ENCODE data around the gene ZNF574.
"Not testable (repeated sequence)": the region's sequence is repeated elsewhere in the genome, so short reads cannot be mapped to it uniquely, and the experiment has no call there.

ZNF574 gene, protein sequence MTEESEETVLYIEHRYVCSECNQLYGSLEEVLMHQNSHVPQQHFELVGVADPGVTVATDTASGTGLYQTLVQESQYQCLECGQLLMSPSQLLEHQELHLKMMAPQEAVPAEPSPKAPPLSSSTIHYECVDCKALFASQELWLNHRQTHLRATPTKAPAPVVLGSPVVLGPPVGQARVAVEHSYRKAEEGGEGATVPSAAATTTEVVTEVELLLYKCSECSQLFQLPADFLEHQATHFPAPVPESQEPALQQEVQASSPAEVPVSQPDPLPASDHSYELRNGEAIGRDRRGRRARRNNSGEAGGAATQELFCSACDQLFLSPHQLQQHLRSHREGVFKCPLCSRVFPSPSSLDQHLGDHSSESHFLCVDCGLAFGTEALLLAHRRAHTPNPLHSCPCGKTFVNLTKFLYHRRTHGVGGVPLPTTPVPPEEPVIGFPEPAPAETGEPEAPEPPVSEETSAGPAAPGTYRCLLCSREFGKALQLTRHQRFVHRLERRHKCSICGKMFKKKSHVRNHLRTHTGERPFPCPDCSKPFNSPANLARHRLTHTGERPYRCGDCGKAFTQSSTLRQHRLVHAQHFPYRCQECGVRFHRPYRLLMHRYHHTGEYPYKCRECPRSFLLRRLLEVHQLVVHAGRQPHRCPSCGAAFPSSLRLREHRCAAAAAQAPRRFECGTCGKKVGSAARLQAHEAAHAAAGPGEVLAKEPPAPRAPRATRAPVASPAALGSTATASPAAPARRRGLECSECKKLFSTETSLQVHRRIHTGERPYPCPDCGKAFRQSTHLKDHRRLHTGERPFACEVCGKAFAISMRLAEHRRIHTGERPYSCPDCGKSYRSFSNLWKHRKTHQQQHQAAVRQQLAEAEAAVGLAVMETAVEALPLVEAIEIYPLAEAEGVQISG

DNA sequence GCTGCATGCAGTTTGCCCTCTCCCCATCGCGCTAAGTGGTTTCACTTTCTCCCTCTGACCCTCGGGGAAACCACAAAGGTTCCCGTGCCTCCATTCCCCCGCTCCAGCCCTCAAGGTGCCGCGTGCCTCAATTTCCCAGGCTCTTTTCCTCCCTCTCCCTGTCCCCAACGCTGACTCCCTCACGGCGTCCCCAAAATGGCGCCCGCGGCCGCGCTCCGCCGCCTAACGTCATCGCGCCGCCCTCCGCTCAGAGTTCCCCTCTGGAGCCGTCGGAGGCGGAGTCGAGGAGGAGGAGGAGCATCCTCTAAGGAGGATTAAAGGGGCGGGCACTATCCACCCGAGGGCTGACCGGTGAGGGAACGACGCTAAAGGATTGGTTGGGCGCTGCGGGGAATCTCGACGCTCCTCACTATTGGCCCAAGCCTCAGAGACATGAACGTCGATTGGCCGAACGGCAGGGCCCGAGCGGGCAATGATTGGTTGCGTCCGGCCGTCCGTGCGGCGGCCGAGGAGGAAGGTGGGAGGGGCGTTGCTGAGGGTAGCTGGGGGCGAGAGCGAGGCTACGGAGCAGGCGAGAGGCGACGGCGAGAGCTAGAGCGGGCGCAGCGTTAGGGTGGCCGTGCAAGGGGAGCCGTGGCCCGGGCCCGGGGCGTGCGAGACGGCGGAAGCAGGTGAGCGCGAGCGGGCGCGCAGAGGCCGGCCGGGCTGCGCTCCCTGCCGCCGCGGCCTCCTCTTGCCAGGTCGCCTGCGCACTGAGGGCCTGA, at the start of gene ZNF574:
ZNF574 (plus strand) TSS at position 551 of the 764 bp plus-strand sequence. CDS start 2,441 bp downstream, outside the sequence.
- peak; percentile 98 for DNase-seq

DNA sequence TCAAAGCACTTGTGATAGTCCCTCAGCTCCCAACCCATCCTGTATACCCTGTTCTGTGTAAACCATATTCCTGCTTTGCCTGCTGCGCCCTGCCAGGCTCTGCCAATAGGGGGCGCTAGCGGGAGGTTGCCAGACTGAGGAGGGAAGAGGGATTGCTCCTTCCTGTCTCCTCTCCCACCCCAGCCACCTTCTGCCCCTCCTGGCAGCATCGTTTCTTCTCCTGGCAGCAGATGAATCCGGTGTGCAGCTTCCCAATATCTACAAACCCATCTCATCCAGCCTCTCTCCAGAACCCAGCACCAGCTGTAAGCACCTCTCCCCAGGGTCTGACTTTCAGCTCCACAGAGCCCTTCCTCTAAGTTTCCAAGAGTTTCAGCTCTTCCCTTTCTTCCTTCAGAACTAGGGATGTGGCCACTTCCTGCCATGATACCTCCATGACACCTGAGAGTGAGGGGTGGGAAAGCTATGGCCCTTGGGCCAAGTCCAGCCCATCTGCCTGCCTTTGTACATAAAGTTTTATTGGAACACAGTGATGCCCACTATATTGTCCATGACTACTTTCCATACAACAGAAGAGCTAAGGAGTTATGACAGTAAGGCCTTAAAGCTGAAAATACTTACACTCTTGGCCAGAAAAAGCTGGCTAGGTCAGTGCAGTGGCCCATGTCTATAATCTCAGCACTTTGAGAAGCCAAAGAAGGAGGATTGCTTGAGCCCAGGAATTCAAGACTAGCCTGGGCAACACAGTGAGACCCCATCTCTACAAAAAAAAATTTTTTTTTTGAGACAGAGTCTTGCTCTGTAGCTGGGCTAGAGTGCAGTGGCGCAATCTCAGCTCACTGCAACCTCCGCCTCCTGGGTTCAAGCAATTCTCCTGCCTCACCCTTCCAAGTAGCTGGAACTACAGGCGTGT, 47.4 kb upstream of the ZNF574 start:
- no peak for DNase-seq

DNA sequence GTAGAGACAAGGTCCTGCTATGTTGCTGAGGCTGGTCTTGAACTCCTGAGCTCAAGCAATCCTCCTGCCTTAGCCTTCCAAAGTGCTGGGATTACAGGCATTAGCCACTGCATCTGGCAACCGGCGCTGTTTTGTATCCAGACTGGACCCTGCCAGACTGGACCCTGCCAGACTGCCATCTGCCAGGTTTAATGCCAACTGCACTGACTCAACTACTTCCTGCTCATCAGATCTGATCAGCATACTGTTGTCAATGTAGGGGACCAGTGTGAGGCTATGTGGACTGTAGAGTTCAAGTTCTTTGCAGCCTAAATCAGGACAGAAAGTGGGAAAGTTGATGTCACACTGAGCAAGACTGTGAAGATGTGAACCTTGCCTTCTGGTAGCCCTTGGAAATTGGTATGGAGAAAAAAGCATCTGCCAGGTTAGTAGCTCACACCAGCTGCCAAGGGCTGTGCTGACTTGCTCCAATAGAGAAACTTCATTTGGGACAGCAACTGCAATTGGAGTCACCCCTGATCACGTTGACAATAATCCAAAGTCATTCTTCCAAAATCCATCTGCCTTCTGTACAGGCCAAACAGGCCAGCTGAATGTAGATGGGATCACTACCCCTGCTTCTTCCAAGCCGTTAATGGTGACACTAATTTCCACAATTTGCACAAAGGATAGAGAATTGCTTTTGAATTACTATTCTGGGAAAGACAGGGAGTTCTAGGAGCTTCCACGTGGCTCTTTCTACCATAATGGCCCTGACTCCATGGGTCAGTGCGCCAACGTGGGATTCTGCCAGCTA, 45.1 kb upstream of the ZNF574 start:
- peak; percentile 37 for DNase-seq

DNA sequence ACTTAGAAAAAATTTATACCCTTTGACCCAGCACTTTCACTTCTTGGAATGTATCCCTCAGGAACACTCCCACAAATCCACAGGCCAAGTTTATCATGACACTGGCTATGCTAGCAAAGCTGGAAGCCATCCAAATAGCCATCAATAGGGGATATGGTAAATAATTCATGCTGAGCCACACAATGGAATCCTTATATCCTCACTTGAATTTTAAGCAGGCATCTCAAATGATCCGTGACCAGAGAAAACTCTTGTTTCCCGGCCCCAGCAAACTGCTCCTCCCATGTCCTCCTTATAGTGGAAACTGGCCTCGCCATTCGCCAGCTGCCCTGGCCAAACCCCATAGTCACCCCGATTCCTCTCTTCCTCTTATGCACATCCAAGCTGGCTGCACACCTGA, 43.5 kb upstream of the ZNF574 start:
- peak; percentile 37 for DNase-seq

DNA sequence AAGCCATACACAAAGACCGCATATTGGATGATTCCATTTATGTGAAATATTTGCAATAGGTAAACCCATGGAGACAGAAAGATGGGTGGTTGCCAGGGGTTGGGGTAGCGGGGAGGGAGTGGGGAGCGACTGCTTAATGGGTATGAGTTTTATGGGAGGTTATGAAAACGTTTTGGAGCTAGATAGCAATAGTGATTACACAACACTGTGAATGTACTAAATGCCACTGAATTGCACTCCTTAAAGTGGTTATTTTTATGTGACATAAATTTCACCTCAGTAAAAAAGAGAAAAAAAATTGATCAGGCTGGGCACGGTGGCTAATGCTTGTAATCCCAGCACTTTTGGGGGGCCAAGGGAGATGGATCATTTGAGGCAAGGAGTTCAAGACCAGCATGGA, 42.6 kb upstream of the ZNF574 start:
- peak; percentile 21 for DNase-seq

DNA sequence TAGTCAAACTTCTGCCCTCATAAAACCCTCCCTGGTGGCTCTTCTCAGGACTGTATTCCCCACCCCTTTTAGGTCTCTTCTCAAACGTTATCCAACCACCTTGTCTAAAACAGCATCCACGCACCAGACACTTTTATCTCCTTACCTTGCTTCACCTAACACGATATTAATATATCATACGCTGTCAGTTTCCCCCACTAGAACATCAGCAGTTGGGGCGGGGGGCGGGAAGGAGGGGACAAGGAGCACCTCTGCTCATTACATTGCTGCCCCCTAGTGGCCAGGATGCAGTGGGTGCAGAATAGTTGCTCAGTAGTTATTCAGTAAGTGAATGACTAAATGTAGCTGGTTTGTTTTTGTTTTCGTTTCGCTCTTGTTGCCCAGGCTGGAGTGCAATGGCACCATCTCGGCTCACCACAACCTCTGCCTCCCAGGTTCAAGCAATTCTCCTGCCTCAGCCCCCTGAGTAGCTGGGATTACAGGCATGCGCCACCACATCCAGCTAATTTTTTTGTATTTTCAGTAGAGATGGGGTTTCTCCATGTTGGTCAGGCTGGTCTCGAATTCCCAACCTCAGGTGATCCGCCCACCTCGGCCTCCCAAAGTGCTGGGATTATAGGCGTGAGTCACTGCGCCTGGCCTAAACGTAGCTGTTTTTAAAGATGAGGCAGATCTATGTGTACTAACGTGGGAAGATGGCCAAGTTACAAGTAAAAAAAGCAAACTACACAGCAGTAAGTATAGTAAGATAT, 41.1 kb upstream of the ZNF574 start:
- peak; percentile 52 for DNase-seq

DNA sequence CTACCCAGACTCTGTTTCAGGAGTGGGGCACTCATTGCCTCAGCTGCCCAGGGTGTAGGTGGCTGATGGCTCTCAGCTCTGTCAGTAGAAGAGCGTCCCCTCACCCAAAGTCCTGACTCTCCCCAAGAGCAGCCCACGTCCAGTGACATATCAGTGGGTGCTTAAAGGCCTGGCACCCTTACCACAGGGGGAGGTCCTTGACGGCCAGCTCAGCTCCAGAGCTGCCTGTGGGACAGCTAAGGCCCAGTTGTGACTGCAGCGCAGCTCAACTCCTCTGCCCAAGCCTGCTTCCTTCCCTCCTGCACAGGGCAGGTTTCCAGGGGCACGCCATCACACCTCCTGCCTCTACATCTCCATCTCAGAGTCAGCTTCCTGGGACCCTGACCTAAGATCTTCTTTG, 38.3 kb upstream of the ZNF574 start:
- no peak for DNase-seq

DNA sequence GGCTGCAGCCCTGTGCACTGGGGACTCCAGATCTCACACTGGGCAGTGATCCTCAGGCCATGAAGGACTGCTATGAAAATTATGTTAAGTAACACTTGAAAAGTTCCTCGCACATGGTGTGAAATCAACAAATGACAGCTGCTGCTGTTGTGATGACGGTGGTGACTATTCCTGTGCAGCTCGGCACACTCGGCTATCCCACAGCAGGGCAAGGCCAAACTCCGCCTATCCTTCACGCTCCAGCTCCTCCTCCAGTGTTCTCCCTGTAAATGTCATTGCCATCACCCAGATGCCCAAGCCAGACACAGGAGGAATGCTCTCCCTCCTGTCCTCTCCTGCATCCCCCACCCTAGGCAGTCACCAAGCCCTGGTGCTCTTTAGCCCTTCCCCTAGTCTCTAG, 37.3 kb upstream of the ZNF574 start:
- no peak for DNase-seq

DNA sequence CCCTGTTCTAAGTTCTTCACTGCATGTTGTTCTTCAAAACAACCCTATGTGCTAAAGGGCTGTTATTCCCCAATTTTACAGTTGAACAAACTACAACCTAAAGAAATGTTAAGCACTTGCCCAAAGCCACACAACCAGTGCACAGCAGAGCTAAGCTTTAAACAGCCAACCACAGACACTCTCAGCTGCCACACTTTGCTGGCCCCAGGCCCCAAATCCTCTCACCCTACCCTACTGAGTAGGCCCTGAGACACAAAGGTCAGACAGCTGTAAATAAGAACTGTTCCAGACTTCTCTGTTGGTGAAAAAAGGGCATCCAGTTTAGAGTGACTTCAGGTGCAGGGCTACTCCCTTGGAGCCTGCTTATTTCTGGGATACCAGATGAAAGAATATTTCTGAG, 35.9 kb upstream of the ZNF574 start:
- no peak for DNase-seq

DNA sequence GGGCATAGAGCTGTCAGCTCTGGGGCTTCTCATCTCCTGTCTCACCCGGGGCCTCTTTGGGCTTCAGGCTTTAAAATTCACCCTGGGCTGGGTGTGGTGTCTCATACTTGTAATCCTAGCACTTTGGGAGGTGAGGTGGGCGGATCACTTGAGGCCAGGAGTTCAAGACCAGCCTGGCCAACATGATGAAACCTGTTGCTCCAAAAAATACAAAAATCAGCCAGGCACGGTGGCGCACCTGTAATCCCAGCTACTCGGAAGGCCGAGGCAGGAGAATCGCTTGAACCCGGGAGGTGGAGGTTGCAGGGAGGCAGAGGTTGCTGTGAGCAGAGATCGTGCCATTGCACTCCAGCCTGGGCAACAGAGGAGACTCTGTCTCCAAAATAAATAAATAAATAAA, 35.5 kb upstream of the ZNF574 start:
- not testable (repeated sequence) for DNase-seq

DNA sequence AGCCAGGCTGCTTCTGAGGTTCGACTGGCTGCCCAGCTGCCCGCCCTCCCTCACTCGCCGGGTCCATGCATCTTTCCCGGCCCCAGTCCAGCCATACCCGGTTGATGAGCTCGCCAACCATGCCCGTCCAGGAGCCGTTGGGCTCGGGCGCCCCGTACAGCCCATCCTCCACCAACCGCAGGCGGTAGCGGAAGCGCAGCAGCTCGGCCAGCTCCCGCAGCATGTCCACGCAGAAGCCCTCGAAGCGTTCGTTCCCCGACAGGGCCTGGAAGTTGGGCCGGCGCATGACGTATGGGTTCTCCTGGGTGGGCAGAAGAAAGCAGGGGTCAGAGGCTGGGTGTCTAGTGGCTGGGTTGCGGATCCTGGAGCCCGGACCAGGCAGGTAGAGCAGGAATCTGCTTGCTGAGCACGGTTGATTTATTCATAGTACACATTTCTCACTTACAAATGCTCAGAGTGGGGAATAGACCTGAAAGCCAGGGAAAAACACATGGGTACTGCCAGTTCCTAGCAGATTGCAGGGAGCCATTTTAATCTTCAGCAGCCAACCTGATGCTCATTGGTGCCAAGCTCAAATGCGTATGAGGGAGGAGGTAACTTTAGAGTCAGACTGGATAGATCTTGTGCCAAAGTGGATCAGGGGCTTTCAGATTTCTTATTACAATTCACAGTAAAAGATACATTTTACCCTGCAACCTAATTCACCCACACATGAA, 33.4 kb upstream of the ZNF574 start:
- no peak for DNase-seq

DNA sequence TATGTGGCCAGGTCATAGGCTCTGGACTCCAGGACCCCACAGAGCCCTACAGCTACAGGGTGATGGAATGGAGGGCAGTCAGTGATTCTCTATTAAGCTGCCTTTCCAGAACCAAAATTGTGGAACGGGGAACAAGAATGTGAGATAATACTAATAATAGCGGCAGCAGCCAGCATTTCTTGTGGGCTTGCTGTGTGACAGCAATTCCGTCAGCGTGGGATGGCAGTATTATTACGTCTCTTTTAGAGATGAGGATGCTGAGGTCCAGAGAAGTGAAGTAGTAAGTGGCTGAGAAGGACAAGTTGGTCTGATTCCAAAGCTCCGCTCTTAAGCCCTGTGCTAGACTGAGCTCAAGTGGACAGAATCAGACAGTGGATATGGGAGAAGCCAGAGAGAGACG, 30.4 kb upstream of the ZNF574 start:
- no peak for DNase-seq

DNA sequence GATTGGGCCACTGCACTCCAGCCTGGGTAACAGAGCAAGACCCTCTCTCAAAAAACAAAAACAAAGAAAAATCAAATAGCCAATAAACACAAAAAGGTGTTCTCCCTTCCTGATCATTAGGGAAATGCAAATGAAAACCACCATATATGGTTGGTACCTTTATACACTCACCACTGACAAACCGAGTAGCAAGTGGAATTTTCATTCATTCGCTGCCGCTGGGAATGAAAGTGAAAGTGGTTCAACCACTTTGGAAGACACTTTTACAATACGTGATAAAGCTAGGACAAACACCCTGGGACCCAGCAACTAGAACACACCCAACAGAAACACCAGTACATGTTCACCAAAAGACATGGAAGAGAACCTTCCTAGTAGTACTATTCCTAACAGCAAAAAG, 27.0 kb upstream of the ZNF574 start:
- no peak for DNase-seq

DNA sequence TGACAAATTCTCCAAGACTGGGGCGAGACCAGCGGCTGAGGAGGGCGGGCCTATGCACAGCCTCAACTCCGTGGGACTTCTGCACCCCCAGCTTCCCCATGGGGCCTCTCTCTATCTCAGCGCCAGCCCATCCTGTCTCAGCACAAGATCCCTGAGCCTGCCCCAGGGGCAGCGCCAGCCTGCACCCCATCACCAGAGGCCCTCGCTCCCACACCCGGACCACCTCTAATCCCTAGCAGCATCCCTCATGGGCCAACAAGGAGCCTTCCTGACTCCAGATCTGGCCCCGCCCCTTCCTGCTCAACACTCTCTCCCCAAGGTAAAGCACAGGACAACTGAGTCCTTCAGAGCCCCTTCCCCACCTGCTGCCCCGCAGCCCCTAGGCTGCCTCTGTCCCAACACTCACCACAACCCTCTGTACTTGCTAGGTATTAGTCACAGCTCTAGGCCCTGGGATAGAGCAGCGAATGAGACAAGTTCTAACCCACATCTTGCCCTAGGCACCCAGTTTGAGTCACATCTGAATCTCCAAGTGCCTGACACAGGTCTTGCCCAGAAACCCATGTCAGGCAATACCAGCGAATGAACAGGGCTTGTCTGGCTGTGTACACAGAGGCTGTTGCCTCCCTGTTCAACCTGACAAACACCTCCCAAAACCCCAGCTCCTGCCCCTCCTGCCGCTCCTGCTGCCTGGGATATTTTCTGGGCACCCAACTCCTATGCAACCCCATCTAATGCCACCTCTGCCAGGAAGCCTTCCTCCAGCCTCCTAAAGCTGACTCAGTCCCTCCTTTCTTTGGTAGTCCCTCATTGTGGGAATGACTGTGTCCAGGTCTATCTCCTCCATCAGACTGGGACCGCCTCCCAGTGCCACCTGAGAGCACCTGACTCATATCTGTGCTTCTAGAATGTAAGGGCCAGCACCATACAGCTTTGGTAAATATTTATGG, 24.5 kb upstream of the ZNF574 start:
- no peak for DNase-seq

DNA sequence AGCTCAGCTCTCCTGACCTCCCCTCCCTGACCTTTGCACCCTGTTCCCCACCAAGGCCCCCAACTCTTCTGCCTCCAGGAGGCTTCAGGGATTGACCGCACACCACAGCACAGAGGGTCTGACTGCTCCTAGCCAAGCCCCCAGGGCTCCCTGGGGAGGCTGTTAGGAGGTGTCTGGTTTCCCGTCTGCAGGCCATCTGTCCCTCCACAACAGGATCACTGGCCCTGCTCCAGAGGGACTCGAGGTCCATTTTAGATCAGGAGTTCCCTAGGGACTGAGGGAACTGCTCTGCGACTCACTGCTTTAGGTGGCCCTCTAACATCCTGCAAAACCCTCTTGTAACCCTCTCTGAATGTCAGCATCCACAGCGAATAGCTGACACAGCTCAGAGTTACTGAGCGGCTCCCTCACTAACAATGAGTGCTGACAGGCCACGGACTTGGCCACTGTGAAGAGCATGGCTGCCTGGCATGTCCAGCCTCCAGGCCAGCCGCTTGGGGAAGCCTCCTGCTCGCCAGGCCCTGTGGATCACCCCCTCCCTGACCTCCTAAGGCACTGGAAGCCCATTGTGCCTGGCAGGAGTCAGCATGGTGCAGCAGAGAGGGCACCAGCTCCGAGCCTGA, 23.6 kb upstream of the ZNF574 start:
- no peak for DNase-seq

DNA sequence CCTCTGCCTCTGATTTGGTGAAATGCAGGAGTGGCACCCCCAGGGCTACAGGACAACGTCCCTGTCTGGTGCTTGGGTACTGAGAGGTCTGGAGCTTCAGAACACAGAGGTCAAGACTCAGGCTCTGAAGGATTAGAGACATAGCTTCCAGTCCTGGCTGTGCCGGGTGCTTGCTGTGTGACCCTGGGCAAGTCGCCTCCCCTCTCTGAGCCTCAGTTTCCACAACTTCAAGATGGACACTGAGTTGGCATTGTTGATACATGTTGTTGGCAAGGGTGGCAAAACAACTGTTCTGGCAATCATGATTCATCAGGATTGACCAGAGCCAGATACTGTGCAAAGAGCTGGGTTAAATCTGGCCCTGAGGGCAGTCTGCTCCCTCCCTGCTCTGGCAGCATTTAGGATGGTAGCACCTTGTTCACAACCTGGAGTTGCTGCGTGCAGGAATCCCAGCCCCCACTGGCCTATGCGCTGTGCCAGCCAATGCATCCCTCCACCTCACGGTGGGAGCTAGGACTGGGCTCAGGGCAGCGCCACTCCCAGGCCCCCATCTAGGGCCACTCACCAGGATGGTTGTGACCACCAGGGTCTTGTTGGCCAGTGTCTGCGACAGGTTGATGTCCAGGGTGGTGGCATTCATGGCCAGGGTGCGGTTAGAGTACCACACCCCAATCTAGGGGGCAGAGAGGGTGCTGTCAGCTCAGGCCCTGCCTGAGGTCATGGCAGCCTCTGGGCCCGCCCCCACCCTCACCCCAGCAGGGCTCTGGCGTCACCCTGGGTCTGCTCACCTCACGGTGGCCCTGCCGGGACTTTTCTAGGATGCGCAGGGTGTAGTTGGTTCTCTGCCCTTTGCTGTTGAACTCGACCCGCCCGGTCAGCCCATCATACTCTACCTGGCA, 22.7 kb upstream of the ZNF574 start:
- DNase-seq, result no peak

DNA sequence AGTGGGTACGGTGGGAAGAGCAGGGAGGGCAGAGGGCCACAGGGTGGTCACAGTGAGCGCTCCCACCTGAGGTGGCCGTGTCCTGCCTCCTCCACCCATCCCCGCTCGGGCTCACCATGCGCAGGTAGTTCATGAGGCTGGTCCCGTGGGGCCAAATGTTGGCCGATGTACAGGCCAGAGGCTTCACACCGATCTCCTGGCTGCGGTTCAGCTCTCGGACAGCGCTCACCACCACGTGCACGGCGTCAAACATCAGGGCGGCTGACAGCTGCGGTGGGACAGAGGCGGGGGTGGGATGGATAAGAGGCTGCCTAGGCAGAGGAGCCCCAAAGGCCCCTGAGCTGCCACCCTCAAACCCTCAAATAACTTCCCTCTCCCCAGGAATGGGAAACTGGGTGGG, 21.8 kb upstream of the ZNF574 start:
- no peak for DNase-seq
